Spleen (tissue), 7 donors: ENCODE results near the gene MMP2.

Source experiments
- POLR2A ChIP-seq, 3 donors: fragments of 450-650 bp; IDR thresholded peaks; one replicate each; pipeline ENCODE4 v1.5.1; 2017; ENCODE audit warnings: antibody characterized with exemption in 3 of 3, mild to moderate bottlenecking in 1 of 3
- POLR2AphosphoS5 ChIP-seq, 3 donors: sonication (generic); formaldehyde crosslinking; IDR thresholded peaks; one replicate each; pipeline ENCODE4 v1.5.1; 2017; ENCODE audit warnings: antibody characterized with exemption in 3 of 3
- TF ChIP-seq, protein P1 (sequence below), 11 experiments: fragments of 200-600 bp in 7 of 11; fragments of 450-650 bp in 4 of 11; sonication (generic) in 4 of 11; IDR thresholded peaks in 8 of 11; conservative IDR thresholded peaks in 3 of 11; 1 replicate in 7 of 11; 2 replicates in 4 of 11; pipeline versions ENCODE4 v1.4.0 to v1.8.0; 2016 to 2021; ENCODE audit warnings: antibody characterized with exemption in 11 of 11, inconsistent platforms in 4 of 11, mild to moderate bottlenecking in 1 of 11
- donor health status: DM: no; HTN: no; CAD: no; lungs with moderate emphysema.
- donor health status: DM: no; HTN: no; CAD: no.
- donor health status: DM: no; HTN: no; CAD: no.

- TF ChIP-seq POLR2AphosphoS5 (IDR thresholded peaks at IDR 0.05) (peak in 2 of 3 donors; percentile 38 to 41), POLR2A (IDR thresholded peaks at IDR 0.05) (no peak)
- TF ChIP-seq, protein P1, sequence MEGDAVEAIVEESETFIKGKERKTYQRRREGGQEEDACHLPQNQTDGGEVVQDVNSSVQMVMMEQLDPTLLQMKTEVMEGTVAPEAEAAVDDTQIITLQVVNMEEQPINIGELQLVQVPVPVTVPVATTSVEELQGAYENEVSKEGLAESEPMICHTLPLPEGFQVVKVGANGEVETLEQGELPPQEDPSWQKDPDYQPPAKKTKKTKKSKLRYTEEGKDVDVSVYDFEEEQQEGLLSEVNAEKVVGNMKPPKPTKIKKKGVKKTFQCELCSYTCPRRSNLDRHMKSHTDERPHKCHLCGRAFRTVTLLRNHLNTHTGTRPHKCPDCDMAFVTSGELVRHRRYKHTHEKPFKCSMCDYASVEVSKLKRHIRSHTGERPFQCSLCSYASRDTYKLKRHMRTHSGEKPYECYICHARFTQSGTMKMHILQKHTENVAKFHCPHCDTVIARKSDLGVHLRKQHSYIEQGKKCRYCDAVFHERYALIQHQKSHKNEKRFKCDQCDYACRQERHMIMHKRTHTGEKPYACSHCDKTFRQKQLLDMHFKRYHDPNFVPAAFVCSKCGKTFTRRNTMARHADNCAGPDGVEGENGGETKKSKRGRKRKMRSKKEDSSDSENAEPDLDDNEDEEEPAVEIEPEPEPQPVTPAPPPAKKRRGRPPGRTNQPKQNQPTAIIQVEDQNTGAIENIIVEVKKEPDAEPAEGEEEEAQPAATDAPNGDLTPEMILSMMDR (IDR thresholded peaks at IDR 0.05 in 8 of 11, conservative IDR thresholded peaks at IDR 0.05 in 3 of 11), result peak; percentile 97 to 100 (median 100)
These were observed 13.7 kb upstream of the MMP2 start for GRCh38 chr16:55465077-55465896.
